Measurements from ENCODE around the gene C1QTNF12.
"Not testable (repeated sequence)": the region's sequence is repeated elsewhere in the genome, so short reads cannot be mapped to it uniquely, and the experiment has no call there.

C1QTNF12 gene

DNA sequence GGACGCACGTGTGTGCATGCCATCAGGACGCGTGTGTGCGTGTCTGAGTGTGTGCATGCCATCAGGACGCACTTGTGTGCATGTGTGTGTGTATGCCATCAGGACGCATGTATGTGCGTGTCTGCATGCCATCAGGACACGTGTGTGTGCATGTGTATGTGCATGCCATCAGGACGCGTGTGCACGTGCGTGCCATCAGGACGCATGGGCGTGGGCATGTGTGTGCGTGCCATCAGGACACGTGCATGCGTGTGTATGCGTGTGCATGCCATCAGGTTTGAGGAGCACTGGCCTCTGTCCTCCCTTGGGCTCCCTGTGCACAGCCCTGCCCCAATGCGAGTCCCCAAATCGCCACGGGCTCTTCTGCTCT, 12.6 kb upstream of the C1QTNF12 start:
- no peak for DNase-seq

DNA sequence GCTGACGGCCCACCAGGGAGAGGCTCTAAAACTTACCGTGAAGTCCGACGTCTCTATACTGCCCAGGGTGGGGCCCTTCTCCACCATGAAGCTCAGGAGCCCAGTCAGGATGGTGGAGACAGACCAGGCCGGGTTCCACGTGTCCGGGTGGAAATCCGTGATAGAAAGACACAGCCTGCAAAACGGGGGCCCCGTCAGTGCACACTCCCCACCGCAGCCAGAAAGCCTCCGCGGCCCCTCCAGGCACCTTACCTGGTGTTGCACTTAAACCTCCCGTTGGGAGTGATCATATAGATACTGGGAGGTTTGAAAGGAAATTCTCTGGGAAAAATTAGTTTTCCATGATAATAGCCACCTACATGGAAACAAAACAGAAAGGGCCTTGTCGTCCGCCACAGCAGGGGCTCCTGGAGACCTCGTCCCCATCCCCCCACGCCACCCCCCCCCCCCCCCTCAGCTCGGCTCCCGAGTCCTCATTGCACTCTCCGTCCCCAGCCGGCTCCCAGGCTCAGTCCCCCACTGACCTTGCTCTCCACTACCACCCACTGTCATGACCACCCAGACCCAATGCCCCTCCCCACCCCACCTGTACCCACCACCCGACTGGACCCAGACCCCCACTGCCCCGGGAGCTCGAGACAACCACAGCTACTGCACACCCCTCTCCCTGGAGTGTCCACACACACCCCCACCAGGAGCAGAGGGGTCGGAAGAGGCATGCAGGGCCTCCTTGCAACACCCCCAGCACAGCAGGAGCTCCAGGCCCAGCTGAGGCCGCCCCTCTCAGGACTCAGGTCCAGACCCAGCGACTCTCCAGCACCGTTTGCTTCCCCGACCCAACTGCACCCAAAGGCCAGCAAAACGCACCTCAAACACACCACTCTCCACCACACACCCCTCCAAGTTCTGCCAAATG, 10.7 kb upstream of the C1QTNF12 start:
- no peak for DNase-seq

DNA sequence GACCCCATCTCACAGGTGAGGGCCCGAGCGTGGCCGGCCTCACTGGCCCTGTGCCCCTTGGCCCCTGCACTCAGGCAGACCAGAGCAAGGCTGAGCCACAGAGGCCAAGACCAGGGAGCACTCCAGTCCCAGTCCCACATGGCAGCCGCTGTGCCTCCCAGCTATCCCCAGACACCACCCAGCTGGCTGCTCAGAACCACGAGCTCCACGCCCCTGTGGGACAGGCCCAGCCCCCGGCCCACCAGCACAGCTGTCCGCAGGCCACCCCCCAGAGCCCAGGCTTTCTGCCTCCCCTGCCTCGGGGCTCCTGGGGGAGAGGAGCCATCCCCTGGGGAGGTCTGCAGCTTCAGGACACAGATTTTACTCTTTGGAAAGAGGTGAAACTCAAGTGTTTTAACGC, 9.1 kb upstream of the C1QTNF12 start:
- no peak for DNase-seq

DNA sequence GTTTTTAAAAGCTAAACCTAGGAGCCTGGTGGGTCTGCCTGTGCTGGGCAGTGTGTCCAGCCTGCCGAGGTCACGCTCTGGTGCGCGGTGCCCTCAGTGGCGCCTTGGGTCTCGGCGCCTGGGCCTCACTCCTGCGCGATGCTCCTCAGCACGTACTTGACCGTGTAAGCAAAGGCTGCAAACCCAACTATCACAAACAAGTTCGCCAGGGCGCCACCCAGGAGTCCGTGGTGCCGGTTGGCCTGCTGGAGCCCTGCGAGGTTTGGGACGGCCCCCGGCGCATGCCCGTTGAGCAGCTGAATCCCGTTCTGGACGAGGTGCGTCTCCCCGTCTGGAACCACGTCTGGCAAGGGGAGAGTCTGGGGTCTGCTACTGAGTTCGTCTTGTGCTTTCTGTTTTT, 8.6 kb upstream of the C1QTNF12 start:
- no peak for DNase-seq

DNA sequence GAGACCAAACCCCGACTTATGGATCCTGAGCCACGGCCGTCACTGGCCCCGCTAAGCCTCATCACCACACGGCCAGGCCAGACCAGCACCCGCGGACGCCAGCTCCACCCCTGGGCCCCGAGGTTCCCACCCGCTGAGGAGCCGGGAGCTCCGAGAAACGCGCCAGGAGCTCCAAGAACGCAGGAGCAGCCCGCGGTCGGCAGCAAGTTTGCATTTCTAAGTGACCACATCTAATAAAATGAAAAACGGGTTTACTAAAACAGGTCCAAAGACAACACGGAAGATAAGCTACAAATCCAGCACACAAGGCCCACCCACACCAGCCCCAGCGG, 8.1 kb upstream of the C1QTNF12 start:
- DNase-seq = no peak

DNA sequence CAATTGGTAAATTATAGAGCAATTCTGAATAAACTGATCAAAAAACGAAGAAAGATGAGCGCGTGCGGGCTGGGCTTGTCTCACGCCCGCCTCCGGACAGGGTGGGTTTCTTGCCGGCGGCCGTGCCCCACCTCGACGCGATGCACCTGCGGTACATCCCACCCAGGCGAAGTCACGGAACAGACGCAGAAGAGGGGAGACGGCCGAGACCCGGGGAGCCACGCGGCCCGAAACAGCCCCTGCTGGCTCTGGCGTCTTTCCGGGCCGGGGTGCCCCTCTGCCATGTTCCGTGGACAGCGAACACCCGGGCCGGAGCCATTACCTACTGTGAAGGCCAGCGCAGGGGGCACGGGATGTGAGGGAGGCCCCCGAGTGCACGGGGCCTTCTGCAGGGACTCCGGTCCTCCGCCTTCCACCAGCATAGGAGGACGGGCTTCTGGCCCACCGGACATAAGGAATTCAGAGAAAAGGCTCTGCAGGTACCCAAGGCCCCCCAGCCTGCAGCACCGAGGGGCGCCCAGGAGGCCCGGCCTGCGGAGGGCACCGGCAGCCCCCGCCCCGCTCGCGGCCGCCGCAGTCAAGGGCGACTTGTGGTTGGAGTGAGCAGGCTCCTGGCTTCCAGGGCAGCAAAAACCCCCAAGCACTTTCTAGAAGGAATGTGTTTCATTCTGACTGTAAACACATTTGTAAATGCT, 7.6 kb upstream of the C1QTNF12 start:
- DNase-seq = no peak

DNA sequence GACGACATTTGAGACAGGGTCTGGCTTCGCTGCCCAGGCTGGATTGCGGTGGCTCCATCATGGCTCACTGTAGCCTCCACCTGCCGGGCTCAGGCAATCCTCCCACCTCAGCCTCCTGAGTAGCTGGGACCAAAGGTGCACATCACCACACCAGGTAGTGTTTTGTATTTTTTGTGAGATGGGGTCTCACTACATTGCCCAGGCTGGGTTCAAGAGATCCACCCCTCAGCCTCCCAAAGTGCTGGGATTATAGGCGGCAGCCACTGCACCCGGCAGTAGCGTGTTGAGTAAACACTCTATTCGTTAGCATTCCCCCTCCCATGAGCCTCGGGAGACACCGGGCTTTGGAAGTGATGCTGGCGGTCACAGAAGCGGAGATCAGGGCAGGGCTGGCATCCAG, 6.8 kb upstream of the C1QTNF12 start:
- no peak for DNase-seq

DNA sequence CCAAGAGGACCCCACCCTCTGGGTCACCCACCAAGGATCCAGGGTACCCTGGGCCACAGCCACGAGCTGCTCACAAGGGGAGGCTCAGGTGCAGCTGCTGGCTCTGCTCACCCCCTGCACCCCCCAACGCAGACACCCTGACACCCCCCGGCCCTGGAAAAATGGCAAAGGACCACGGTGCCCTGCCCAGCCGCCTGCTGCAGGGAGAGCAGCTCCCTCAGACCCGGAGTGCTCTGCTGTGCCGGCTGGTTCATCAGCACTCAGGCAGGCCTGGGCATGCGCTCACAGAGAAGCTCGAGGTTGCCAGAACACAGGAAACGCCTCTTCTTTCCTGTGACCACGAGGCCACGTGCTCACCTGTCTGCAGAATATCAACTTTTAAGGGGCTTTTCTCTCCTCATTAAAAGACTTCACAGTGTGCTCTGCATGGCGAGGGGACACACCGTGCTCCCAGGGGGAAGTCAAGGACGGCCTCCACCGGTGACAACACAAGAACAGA, 4.3 kb upstream of the C1QTNF12 start:
- DNase-seq = peak; percentile 70

DNA sequence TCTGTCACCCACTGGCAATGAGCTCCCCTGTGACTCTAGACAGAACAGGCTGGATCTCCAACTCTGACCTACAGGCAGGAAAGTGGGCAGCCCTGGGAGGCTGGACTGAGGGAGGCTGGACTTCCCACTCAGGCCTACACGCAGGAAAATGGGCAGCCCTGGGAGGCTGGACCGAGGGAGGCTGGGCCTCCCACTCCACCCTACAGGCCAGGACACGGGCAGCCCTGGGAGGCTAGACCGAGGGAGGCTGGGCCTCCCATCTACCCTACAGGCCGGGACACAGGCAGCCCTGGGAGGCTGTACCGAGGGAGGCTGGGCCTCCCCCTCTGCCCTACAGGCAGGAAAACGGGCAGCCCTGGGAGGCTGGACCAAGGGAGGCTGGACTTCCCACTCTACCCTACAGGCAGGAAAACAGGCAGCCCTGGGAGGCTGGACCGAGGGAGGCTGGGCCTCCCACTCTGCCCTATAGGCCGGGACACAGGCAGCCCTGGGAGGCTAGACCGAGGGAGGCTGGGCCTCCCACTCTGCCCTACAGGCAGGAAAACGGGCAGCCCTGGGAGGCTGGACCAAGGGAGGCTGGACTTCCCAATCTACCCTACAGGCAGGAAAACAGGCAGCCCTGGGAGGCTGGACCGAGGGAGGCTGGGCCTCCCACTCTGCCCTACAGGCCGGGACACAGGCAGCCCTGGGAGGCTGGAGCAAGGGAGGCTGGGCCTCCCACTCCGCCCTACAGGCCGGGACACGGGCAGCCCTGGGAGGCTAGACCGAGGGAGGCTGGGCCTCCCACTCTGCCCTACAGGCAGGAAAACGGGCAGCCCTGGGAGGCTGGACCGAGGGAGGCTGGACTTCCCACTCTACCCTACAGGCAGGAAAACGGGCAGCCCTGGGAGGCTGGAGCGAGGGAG, 1.7 kb upstream of the C1QTNF12 start:
- not testable (repeated sequence) for DNase-seq

DNA sequence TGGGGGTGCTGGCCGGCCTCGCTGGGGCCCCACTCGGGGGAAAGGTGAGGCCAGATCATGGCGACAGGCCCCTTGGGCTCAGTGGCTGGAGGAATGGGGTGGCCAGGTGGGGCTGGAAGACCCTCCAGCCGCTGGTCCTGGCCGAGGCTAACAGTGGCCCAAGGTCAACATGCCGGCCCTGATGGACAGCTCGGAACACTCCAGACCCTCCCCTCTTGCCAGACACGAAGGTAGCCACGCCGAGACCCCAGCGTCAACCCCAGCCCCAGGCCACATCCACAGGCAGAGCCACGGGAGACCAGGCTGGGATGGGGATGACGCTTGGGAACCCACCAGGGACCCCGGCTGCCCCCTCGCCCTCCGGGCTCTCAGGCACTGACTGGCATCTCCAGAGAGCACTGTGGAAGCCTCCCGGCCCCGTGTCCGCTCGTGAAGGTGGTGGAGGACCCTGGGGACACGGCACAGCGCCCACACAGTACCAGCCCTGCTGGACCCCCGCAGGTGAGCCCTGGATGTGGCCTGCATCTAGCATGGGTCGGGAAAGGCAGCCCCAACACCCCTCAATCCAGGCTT, 905 bp upstream of the C1QTNF12 start:
- no peak for DNase-seq

DNA sequence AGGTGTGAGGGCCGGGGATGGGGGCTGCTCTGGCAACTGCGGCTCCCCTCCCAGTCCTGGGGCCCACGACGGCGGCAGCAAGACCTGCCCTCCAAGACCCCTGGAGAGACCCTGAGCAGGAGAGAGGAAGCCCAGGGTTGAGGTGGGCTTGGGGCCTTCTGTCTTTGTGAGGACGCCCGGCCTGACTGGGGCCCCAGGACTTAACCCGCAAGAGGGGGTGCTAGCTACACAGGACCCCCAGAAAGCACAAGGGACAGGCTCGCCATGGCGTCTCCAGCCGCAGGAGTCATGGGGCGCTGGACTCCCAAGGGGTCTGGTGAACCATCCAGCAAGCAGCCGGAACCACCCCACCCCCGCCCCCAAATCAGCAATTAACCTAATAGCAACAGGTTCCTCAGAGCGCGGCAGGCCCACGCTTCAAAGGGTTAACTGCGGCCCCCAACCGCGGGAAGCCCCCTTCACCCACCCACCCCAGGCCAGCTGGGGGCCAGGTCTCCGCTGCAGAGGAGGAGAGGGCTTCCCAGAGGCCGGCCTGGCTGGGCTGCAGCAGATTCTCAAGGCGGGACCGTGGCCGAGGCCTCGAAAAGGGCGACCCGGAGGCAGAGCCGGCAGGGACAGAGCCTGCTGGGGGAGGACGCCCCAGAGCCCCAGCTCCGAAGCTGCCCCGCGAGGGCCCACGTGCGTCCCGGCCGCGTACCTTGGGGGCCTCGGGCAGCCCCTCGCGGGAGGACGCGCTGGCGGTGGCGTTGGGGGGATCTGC, 525 bp downstream of the C1QTNF12 start:
- no peak for DNase-seq

DNA sequence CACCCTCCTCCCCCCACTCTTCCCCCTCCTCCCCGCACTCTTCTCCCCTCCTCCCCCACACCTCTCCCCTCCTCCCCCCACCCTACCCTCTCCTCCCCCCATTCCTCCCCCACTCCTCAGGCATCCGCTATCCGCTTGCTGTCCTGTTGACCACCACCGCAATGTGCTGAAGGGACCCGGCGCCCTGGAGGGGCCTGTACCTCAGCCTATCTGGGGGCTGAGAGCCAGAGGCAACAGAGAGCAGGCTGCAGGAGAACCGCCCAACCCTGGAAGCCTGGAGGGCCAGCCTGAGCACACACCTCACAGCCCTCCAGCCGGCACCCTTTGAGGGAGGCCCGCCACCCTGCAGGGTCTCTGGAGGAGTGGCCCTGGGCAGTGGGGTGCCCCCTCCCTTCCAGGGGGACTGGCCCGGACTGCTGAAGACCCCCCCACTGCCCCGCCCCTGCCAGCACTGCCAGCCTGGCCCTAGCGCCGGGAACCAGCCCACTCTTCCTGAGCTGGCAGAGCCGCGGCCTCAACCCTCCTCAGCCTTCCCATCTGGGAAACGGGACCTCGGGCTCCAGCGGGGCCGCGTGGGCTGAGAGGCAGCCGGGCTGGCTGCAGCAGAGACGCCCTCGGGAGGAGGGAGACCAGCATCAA, 1.2 kb downstream of the C1QTNF12 start:
- no peak for DNase-seq

DNA sequence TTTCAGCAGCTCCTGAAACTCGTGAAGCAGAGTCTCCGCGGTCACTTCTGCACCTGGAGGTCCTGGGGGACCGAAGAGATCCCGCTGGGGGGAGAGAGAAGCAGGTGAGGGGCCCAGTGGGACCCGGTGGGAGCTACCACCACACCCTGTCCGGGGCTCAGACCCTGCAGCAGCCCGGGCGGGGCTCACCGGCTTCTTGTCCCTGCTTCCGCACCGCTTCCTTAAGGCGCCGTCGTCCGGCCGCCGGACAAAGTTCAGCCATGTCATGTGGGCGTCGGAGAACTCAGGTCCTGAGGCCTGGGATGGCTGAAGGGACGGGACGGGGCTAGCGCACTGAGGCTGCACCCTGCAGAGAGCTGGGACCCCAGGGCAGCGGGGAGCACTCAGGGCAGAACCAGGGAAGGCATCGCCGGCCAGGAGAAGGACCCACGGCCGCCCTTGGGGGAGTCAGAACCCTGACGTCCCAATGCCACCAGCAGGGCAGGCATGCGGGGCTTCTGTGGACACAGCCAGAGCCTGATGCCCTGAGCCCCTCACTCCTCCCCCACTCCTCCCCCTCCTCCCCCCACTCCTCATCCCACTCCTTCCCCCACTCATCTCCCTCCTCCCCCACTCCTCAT, 2.2 kb downstream of the C1QTNF12 start:
- DNase-seq = no peak

DNA sequence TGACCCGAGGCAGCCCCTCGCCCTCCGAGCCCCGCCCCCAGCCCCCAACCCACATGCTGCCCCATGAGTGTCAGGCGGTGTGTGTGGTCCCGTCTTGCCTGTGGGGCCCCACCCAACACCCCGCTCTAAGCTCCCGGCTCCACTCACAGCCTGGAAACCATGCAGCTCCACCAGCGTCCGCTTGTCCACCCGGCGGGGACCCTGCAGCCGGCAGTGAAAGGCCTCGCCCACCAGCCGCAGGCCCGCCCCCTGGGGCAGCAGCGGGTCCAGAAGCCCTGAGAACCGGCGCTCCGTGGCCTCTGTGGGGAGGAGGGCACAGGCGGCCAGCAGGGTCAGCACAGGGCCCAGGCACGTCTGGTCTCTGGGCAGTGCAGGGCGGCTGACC, 2.7 kb downstream of the C1QTNF12 start:
- DNase-seq = no peak

DNA sequence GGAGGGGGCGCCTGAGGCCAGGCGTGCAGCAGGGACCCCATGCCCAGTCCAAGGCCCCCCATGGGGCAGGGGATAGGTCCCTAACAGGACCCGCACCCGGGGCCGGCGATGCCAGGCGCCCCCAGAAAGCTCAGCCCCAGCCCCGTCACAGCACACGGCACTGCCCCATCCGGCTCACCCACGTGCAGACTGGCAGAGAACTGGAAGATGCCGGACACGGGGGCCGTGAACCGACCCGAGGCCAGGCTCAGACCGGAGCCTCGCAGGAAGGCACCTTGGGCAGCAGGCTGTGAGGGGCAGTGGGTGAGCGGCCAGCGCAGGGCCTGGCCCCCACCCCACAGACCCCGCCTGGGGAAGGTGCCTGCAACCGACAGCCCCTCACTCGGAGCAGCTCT, 3.3 kb downstream of the C1QTNF12 start:
- no peak for DNase-seq

DNA sequence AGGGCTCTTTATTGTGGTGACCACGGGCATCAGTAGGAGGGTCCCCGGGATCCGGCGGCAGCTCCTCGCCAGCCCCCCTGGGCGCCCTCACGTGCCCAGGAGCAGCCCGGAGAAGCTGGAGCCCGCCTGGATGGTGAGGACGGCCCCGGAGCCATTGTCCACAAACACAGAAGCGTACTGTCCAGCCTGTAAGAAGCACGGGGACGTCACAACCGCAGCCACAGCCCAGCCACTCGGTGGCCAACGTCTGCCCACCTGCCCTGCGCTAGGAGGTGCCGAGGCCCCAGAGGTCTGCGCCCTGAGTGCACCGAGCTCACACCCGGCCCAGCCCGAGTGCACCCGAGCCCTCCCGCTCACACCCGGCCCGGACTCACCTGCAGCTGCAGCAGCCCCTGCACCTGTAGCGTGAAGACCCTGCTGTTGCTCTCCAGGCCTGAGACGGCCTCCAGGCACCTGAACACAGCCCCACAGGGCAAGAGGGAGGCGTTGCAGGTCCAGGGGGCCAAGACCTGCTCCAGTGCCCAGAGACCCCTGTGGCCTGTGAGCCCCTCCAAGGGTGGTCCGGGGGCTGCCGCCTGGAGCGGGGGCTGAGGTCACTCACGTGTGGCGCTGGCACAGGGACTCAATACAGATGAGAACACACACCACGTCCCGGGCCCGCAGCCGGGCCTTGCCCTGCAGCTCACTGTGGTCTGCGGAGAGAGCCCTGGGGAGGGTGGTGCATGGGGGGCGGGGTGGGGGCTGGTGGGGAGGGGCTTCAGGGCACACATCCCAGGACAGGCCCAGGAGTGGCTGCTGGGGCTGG, 3.9 kb downstream of the C1QTNF12 start:
- DNase-seq = no peak

DNA sequence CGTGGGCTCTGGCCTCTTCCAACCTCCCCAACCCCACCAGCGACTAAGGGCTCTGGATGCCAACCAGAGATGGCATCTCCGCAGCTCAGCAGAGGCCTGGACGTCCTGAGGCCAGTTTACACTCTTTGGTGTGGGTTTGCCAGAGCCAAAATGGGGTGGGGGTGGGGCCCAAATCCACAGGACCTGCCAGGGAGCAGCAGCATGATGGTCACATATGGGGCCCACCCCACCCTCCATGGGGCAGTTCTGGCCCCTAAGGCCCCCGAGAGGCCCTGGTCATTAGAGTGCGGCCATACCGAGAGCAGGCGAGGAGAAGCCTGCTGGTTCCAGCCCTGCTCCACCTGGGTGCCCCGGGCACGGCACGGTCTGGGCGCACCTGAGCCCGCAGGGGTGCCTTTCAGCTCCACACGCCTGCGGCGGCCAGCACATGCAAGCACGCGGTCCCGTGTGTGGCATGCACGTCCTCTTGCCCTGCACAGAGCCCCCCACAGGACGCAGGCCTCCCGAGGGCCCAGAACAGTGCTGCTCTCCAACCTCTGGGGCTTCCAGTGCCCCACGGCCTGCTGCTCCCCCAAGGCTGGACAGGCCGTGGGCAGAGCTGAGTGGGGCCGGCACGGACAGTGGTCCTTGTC, 4.8 kb downstream of the C1QTNF12 start:
- no peak for DNase-seq

DNA sequence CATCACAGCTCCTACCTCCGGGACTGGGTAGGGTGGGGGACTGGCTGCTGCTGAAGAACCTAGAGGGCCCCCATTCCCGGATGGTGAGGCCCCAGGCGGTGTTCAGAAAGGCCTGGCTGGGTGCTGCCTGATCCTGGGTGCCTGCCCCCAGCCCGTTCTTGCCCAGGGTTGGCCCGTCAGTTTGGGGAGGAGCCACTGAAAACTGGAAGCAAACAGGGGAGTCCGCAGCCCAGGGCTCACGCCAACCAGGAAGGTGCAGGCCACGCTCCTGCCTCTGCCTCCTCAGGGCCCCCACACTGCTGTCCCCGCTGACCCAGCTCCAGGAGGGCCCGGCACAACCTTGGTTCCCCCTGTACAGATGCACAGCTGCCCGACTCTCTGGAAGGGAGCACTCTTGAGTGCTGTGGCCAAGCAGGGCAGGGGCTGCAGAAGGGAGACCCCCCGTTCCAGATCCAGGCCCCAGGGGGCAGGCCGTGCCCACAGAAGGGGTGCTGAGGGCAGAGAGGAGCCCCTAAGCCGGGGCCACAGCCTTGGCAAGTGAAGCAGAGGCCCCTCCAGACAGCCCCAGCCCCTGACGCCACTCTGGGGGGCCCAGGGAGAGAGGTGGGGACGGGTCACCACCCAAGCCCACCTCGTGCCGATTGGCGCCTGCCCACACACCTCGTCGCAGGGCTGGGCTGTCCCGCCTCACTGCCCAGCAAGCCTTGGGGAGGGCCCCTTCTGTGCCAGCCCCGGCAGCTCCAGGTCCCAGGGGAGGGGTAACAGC, 5.5 kb downstream of the C1QTNF12 start:
- no peak for DNase-seq

DNA sequence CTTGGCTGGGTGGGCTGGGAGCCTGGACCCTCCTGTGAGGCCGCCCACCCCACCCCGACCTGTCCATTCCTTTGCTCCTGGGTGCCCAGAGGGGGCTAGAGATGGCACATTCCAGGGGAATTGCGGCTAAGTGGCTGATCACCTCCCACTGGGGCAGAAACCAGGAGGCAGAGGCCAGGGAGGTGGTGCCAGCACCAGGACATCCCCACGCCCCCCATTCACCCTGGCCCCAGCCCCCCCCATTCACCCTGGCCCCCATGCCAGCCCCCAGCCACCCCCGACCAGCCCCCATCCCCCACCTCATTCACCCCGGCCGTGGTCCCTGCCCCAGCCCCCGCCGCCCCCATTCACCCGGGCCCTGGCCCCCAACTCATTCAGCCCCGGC, 6.2 kb downstream of the C1QTNF12 start:
- DNase-seq = no peak

All from CD4-positive, alpha-beta T cell treated with Interleukin-17A for 1 hour (primary cell).